ENCODE measurements around the gene KPTN. TPM values are rescaled to one million over a fixed set of nuclear protein-coding genes. Genes with fewer than 3 reads are reported as not detected.

KPTN gene
- polyA plus RNA-seq, 1 experiment, result 12.1 TPM

- H3K4me3 ChIP-seq (ENCODE audit: low read depth, low read length), result peak overlapping the region; percentile 24; the same call in 1 of the 2 replicates
- peaks cover 9% of the 10 kb centered on the region for H3K27me3 ChIP-seq (ENCODE audit: control insufficient read depth, insufficient read depth, low read length)
- no peak for TF ChIP-seq CTCF (IDR thresholded peaks at IDR 0.05; ENCODE audit: insufficient read depth, low read depth, low read length)
- ChIA-PET CTCF (interaction anchor here (0.7 to 10.0 kb wide), 32 partner anchors 8 to 340 kb away, joined by 3 to 428 read pairs (median 4); partner anchors contain the start of genes DHX34, EHD2, KPTN and MEIS3), POLR2A (interaction anchor here (0.8 kb wide), 1 partner anchor 298 kb away, joined by 3 read pairs; no protein-coding TSS in a partner anchor)
- DNase-seq (ENCODE audit: low read depth), result peak; percentile 97
- no peaks in the 10 kb centered on the region for H3K36me3 ChIP-seq (ENCODE audit: control insufficient read depth, insufficient read depth, low read length)
Observed at GRCh38 chr19:47428177-47428894, 55.7 kb downstream of the KPTN start.

GRCh38 chr19:47427241-47428176, 56.5 kb downstream of the KPTN start:
- H3K27me3 ChIP-seq (ENCODE audit: control insufficient read depth, insufficient read depth, low read length), result peaks cover 16% of the 10 kb centered on the region
- H3K4me3 ChIP-seq (ENCODE audit: low read depth, low read length), result peak overlapping the region; percentile 8; the same call in 1 of the 2 replicates
- peak; percentile 93 for TF ChIP-seq CTCF (IDR thresholded peaks at IDR 0.05; ENCODE audit: insufficient read depth, low read depth, low read length)
- no peaks in the 10 kb centered on the region for H3K36me3 ChIP-seq (ENCODE audit: control insufficient read depth, insufficient read depth, low read length)
- ChIA-PET CTCF (interaction anchor here (0.7 to 10.0 kb wide), 33 partner anchors 8 to 341 kb away, joined by 3 to 428 read pairs (median 4); partner anchors contain the start of genes DHX34, EHD2, KPTN and MEIS3), POLR2A (interaction anchor here (0.8 kb wide), 1 partner anchor 299 kb away, joined by 3 read pairs; no protein-coding TSS in a partner anchor)
- no peak for DNase-seq (ENCODE audit: low read depth)

Other genes with a start within 250 kb of the KPTN start
- 4.1 and 5.5 TPM in 2 replicates for gene CCDC9, start 227.7 kb downstream of the KPTN start, polyA plus RNA-seq (2011; rRNA removed)
- gene INAFM1, start 209.3 kb downstream of the KPTN start, polyA plus RNA-seq (2011; rRNA removed), result 2.2 and 2.9 TPM in 2 replicates
- 0.42 TPM in 2 replicates for gene C5AR1, start 174.4 kb downstream of the KPTN start, polyA plus RNA-seq (2011; rRNA removed)
- gene C5AR2, start 152.0 kb downstream of the KPTN start, polyA plus RNA-seq (2011; rRNA removed), result 0.01 TPM in 1 of 2 replicates, not detected in the other
- gene DHX34, start 134.9 kb downstream of the KPTN start, polyA plus RNA-seq (2011; rRNA removed), result 4.1 and 6.4 TPM in 2 replicates
- 35.0 and 51.3 TPM in 2 replicates for gene MEIS3, start 64.7 kb downstream of the KPTN start, polyA plus RNA-seq (2011; rRNA removed)
- gene SLC8A2, start 12.3 kb downstream of the KPTN start, polyA plus RNA-seq (2011; rRNA removed), result 0.02 TPM in 1 of 2 replicates, not detected in the other
- gene NAPA, start 30.8 kb upstream of the KPTN start, polyA plus RNA-seq (2011; rRNA removed), result 100 and 203 TPM in 2 replicates
- 0.05 and 0.06 TPM in 2 replicates for gene ZNF541, start 88.9 kb upstream of the KPTN start, polyA plus RNA-seq (2011; rRNA removed)
- gene BICRA, start 124.9 kb upstream of the KPTN start, polyA plus RNA-seq (2011; rRNA removed), result 0.53 and 0.63 TPM in 2 replicates
- 69.5 and 132 TPM in 2 replicates for gene EHD2, start 229.2 kb upstream of the KPTN start, polyA plus RNA-seq (2011; rRNA removed)